Esophagus muscularis mucosa (tissue), 3 donors: ENCODE results near the gene HNRNPL.

ENCODE experiments used
- POLR2A ChIP-seq: fragments of 450-650 bp; IDR thresholded peaks from one replicate; pipeline ENCODE4 v1.6.1; 2017; ENCODE audit warnings: antibody characterized with exemption, moderate library complexity, mild to moderate bottlenecking, low read depth
- TF ChIP-seq, protein P1 (sequence below), 3 experiments: fragments of 200-600 bp in 2 of 3; fragments of 450-650 bp in 1 of 3; sonication (generic) in 2 of 3; IDR thresholded peaks; one replicate each; pipeline ENCODE4 v1.5.1; 2017 to 2019; ENCODE audit warnings: antibody characterized with exemption in 3 of 3, mild to moderate bottlenecking in 2 of 3, moderate library complexity in 1 of 3

DNA sequence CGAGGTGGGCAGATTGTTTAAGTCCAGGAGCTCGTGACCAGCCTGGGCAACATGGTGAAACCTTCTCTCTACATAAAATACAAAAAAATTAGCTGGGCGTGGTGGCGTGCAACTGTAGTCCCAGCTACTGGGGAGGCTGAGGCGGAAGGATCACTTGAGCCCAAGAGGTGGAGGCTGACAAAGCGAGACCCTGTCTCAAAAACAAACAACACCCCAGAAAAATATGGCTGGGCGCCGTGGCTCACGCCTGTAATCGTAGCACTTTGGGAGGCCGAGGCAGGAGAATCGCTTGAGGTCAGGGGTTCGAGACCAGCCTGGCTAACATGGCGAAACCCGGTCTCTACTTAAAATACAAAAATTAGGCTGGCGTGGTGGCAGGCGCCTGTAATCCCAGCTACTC, 3.4 kb upstream of the HNRNPL start:
- TF ChIP-seq, protein P1, sequence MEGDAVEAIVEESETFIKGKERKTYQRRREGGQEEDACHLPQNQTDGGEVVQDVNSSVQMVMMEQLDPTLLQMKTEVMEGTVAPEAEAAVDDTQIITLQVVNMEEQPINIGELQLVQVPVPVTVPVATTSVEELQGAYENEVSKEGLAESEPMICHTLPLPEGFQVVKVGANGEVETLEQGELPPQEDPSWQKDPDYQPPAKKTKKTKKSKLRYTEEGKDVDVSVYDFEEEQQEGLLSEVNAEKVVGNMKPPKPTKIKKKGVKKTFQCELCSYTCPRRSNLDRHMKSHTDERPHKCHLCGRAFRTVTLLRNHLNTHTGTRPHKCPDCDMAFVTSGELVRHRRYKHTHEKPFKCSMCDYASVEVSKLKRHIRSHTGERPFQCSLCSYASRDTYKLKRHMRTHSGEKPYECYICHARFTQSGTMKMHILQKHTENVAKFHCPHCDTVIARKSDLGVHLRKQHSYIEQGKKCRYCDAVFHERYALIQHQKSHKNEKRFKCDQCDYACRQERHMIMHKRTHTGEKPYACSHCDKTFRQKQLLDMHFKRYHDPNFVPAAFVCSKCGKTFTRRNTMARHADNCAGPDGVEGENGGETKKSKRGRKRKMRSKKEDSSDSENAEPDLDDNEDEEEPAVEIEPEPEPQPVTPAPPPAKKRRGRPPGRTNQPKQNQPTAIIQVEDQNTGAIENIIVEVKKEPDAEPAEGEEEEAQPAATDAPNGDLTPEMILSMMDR (IDR thresholded peaks at IDR 0.05): no peak
- TF ChIP-seq POLR2A: no peak
